HUES48 (cell line): ENCODE results near the gene MAP3K2.

ENCODE experiments used
- H3K27ac ChIP-seq: one replicate; pipeline ENCODE4 v1.7.0; 2013; ENCODE audit warnings: low read depth, low read length, inconsistent platforms
- H3K27me3 ChIP-seq: 2 replicates; pipeline ENCODE4 v1.6.1; 2013; ENCODE audit warnings: mild to moderate bottlenecking, low read length; ENCODE audit not compliant: control insufficient read depth, insufficient read depth
- H3K36me3 ChIP-seq: 2 replicates; pipeline ENCODE4 v1.6.1; 2013; ENCODE audit warnings: low read length; ENCODE audit not compliant: control insufficient read depth, insufficient read depth
- H3K4me1 ChIP-seq: 2 replicates; pipeline ENCODE4 v1.6.1; 2013; ENCODE audit warnings: mild to moderate bottlenecking, low read length; ENCODE audit not compliant: control insufficient read depth, insufficient read depth
- H3K4me3 ChIP-seq: 2 replicates; pipeline ENCODE4 v1.5.1; 2013; ENCODE audit warnings: mild to moderate bottlenecking, low read depth, low read length
- H3K9ac ChIP-seq: 2 replicates; pipeline ENCODE4 v1.6.1; 2013; ENCODE audit warnings: mild to moderate bottlenecking, low read depth, low read length, moderate library complexity
- H3K9me3 ChIP-seq: 2 replicates; pipeline ENCODE4 v1.6.1; 2013; ENCODE audit warnings: low read length; ENCODE audit not compliant: control insufficient read depth, insufficient read depth

The MAP3K2 gene

DNA sequence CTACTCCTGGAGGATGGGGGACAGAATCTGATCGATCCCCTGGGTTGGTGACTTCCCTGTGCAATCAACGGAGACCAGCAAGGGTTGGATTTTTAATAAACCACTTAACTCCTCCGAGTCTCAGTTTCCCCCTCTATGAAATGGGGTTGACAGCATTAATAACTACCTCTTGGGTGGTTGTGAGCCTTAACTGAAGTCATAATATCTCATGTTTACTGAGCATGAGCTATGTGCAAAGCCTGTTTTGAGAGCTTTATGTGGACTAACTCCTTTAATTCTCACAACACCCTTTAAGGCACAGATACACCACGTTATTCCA, 31.3 kb upstream of the MAP3K2 start:
- Histone ChIP-seq H3K4me3 (no peak overlapping the region), H3K27me3 (peaks cover 73% of the 10 kb centered on the region), H3K36me3 (no peaks in the 10 kb centered on the region), H3K9me3 (no peaks in the 10 kb centered on the region), H3K9ac (no peak overlapping the region), H3K27ac (no peak overlapping the region), H3K4me1 (peaks cover 9% of the 10 kb centered on the region)

DNA sequence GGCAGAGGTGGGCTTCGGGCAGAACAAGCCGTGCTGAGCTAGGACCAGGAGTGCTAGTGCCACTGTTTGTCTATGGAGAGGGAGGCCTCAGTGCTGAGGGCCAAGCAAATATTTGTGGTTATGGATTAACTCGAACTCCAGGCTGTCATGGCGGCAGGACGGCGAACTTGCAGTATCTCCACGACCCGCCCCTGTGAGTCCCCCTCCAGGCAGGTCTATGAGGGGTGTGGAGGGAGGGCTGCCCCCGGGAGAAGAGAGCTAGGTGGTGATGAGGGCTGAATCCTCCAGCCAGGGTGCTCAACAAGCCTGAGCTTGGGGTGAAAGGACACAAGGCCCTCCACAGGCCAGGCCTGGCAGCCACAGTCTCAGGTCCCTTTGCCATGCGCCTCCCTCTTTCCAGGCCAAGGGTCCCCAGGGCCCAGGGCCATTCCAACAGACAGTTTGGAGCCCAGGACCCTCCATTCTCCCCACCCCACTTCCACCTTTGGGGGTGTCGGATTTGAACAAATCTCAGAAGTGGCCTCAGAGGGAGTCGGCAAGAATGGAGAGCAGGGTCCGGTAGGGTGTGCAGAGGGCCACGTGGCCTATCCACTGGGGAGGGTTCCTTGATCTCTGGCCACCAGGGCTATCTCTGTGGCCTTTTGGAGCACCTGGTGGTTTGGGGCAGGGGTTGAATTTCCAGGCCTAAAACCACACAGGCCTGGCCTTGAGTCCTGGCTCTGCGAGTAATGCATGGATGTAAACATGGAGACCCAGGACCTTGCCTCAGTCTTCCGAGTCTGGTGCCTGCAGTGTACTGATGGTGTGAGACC, 30.7 kb upstream of the MAP3K2 start, which contains the start of gene PROC:
Gene PROC (plus strand): TSS at position 128 of the 812 bp plus-strand sequence. CDS start 1,516 bp downstream, outside the sequence.
- 0 out of 2 replicates have a peak, but pooled peaks cover 5% of the 10 kb centered on the region for H3K4me1 ChIP-seq
- no peaks in the 10 kb centered on the region for H3K9me3 ChIP-seq
- H3K36me3 ChIP-seq, result no peaks in the 10 kb centered on the region
- H3K4me3 ChIP-seq, result no peak within 1 kb of the TSS
- H3K9ac ChIP-seq, result no peak within 1 kb of the TSS
- H3K27ac ChIP-seq, result no peak within 1 kb of the TSS
- H3K27me3 ChIP-seq, result peaks cover 67% of the 10 kb centered on the region

DNA sequence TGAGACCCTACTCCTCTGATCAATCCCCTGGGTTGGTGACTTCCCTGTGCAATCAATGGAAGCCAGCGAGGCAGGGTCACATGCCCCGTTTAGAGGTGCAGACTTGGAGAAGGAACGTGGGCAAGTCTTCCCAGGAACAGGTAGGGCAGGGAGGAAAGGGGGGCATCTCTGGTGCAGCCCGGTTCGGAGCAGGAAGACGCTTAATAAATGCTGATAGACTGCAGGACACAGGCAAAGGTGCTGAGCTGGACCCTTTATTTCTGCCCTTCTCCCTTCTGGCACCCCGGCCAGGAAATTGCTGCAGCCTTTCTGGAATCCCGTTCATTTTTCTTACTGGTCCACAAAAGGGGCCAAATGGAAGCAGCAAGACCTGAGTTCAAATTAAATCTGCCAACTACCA, 29.6 kb upstream of the MAP3K2 start:
- 0 out of 2 replicates have a peak, but pooled peaks cover 5% of the 10 kb centered on the region for H3K4me1 ChIP-seq
- H3K4me3 ChIP-seq, result no peak overlapping the region
- H3K27ac ChIP-seq, result no peak overlapping the region
- 0 out of 2 replicates have a peak, but pooled peaks cover 2% of the 10 kb centered on the region for H3K9me3 ChIP-seq
- no peak overlapping the region for H3K9ac ChIP-seq
- H3K36me3 ChIP-seq, result no peaks in the 10 kb centered on the region
- H3K27me3 ChIP-seq, result peaks cover 57% of the 10 kb centered on the region

DNA sequence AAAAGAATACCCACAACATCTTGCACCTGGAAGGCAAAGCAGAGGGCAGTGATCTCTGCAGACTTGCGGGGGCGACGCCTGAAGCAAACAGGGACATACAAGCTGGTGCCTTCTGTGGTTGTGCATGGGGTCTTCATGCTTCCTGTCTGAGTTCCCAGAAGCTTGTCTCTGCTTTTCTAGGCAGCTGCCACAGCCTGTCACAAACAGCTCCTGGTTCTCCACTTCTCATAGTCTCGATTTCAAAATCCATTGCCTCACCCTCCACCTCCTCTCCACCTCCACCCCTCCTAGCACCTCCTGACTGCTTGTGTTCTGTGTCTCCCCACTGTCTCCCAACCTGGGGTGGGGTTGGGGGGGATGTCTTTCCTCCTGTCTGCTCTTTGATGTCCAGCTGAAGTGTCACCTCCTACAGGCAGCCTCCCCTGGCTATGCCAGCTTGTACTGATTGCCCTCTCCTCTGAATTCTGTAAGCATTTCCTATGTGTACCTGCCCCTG, 28.8 kb upstream of the MAP3K2 start:
- H3K27ac ChIP-seq, result no peak overlapping the region
- H3K4me3 ChIP-seq, result peak overlapping the region; percentile 54
- no peaks in the 10 kb centered on the region for H3K36me3 ChIP-seq
- no peak overlapping the region for H3K9ac ChIP-seq
- 0 out of 2 replicates have a peak, but pooled peaks cover 2% of the 10 kb centered on the region for H3K9me3 ChIP-seq
- H3K4me1 ChIP-seq, result 0 out of 2 replicates have a peak, but pooled peaks cover 5% of the 10 kb centered on the region
- H3K27me3 ChIP-seq, result peaks cover 48% of the 10 kb centered on the region

DNA sequence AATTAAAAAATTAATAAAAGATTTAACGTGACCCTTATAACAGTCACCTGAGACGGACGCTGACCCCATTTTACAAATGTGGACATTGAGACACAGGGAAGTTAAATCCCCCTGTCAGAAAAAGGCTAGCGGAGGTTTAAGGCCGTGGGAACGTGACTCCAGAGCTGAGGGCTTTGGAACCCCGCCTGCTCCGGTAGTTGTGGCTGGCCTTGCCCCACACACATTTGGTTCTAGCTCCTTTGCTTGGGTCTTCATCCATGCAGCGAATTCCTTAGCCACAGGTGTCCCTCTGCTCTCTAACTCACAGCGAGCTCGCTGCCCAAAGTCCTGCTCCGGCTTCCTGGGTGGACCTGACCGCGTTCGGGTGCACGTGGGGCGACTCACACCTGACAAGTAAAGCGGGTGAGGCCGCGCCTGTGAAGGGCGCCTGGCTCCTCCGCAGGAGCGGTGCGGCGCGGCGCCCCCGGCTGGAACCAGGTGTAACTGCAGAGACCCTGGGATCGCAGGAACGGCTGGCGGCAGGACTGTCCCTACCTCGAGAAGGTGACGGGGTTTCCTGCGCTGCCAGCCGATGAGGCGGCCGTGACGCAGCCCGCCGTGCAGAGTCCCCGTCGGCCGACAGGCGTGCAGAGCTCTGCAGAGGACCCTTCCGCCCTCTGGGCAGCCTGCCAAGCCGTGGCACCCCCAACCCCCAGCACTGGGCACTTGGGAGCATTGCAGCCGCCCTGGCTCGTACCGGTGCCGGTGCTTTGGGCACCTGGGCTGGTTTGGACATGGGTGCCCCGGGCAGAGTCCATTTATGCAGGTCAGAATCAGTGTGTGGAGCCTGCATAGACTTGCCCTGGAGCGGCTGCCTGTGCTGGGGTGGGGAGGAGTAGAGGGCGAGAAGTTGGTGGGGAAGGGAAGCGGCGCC, 28.1 kb upstream of the MAP3K2 start:
- H3K27me3 ChIP-seq, result peaks cover 41% of the 10 kb centered on the region
- 0 out of 2 replicates have a peak, but pooled peaks cover 5% of the 10 kb centered on the region for H3K4me1 ChIP-seq
- no peak overlapping the region for H3K9ac ChIP-seq
- no peak overlapping the region for H3K27ac ChIP-seq
- H3K36me3 ChIP-seq, result no peaks in the 10 kb centered on the region
- 0 out of 2 replicates have a peak, but pooled peaks cover 2% of the 10 kb centered on the region for H3K9me3 ChIP-seq
- H3K4me3 ChIP-seq, result peak overlapping the region; percentile 54

DNA sequence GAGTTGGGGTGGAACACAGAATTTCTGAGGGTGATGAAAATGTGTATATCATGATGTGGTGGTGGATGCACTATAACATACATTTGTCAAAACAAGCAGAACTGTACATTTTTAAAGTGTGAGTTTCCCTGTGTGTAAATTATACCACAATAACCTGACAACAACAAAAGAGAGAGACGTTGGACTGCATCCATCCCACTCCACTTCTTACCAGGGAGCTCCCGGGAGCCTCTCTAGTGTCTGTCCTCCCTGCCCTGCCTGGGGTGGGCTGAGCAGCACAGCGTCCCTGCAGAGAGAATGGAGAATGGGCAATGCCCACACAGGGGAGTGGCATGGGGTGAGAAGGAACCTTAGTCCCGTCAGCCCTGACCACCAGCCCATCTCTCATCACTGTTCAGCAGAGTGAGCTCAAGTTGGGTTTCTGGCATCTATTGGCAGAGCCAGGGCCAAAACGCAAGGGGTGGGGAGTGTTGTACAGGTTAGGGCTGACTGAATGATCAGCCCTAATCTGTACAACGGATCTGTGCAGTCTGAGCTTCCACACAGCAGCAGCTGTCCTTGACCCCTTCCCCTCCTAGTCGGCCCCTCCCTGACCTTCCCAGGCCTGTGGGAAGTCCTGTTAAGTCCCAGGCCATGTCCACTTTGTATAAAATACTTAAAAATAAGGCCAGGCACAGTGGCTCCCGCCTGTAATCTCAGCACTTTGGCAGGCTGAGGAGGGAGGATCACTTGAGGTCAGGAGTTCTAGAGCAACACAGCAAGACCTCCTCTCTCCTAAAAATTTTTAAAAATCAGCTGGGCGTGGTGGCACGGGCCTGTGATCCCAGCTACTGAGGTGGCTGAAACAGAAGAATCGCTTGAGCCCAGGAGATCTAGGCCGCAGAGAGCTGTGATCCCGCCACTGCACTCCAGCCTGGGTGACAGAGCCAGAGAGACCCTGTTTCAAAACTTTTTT, 27.1 kb upstream of the MAP3K2 start:
- Histone ChIP-seq H3K9ac (no peak overlapping the region), H3K4me3 (no peak overlapping the region), H3K27ac (no peak overlapping the region), H3K4me1 (0 out of 2 replicates have a peak, but pooled peaks cover 5% of the 10 kb centered on the region), H3K36me3 (no peaks in the 10 kb centered on the region), H3K27me3 (peaks cover 34% of the 10 kb centered on the region), H3K9me3 (0 out of 2 replicates have a peak, but pooled peaks cover 2% of the 10 kb centered on the region)

DNA sequence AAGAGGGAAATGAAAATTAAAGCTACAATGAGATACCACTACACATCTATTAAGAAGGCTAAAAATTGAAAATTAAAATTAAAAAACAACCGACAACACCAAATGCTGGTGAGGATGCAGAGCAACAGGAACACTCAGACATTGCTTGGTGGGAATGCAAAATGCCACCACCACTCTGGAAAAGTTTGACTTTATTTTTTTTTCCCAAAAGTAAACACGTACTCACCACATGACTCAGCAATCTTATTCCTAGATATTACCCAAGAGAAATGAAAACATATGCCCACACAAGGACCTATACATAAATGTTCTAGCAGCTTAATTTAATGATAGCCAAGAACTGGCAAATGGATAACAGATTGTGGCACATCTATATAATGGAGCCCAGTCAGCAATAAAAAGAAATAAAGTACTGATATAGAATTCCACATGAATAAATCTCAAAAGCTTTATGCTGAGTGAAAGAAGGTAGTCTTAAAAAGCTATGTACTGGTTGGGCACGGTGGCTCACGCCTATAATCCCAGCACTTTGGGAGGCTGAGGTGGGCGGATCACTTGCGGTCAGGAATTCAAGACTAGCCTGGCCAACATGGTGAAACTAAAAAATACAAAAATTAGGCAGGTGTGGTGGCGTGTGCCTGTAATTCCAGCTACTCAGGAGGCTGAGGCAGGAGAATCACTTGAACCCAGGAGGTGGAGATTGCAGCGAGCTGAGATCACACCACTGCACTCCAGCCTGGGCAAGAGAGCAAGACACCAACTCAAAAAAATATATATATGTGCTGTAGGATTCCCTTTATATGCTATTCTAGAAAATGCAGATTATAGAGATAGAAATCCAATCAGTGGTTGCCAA, 26.2 kb upstream of the MAP3K2 start:
- Histone ChIP-seq H3K4me3 (no peak overlapping the region), H3K9me3 (0 out of 2 replicates have a peak, but pooled peaks cover 2% of the 10 kb centered on the region)

DNA sequence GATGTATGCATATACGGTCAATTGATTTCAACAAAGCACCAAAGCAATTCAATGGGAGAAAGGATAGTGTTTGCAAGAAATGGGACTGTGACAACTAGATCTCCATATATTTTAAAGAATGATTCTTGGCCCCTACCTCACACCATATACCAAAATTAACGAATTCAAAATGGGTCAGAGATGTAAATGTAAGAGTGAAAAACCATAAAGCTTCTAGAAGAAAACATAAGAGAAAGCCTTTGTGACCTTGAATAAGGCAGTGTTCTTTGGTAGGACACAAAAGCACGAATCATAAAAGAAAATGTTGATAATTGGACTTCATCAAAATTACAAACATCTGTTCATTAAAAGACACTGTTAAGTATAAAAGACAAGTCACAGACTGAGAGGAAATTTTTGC, 25.4 kb upstream of the MAP3K2 start:
- H3K9me3 ChIP-seq, result 0 out of 2 replicates have a peak, but pooled peaks cover 2% of the 10 kb centered on the region
- H3K4me1 ChIP-seq, result 0 out of 2 replicates have a peak, but pooled peaks cover 5% of the 10 kb centered on the region
- H3K27me3 ChIP-seq, result peaks cover 32% of the 10 kb centered on the region
- no peaks in the 10 kb centered on the region for H3K36me3 ChIP-seq
- no peak overlapping the region for H3K4me3 ChIP-seq
- H3K9ac ChIP-seq, result no peak overlapping the region
- no peak overlapping the region for H3K27ac ChIP-seq

More for the DNA sequence above, 26.2 kb upstream of the MAP3K2 start:
- peaks cover 34% of the 10 kb centered on the region for H3K27me3 ChIP-seq
- H3K36me3 ChIP-seq, result no peaks in the 10 kb centered on the region
- 0 out of 2 replicates have a peak, but pooled peaks cover 5% of the 10 kb centered on the region for H3K4me1 ChIP-seq
- H3K27ac ChIP-seq, result no peak overlapping the region
- no peak overlapping the region for H3K9ac ChIP-seq

DNA sequence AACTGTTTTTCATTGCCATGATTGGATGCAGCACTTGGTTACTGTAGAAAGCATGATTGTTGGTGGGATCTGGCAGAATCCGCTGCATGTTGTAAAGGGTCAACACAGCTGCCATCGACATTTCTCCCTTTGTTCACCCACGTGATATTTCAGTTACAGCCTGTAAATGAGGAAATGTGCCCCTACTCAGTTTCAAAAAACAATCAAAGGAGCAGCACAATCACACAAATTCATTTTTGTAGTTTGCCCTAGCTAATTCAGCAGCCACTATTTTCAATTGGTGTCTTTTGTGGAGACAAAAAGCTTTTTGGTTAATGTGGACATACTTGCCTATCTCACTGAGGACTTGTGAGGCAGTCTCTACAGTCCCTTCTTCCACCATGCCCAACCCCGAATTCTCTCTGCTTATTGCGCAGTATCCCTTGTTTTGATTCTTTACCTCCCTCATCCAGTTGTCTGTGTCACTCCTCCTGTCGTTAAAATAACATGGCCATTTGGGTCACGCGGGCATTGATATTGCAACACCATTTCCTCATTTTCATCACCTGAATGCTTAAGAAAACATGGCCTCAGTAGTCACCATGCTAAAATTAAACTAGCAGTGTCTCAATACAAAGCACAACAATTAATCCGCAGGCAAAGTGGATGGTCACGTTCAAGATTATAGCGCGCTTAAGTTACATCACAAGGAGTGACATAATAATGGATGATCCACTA, 24.0 kb upstream of the MAP3K2 start:
- H3K9me3 ChIP-seq, result 0 out of 2 replicates have a peak, but pooled peaks cover 2% of the 10 kb centered on the region
- H3K9ac ChIP-seq, result no peak overlapping the region
- H3K27me3 ChIP-seq, result peaks cover 23% of the 10 kb centered on the region
- peaks cover 8% of the 10 kb centered on the region; the same call in 1 of the 2 replicates for H3K4me1 ChIP-seq
- no peak overlapping the region for H3K4me3 ChIP-seq
- H3K36me3 ChIP-seq, result no peaks in the 10 kb centered on the region
- H3K27ac ChIP-seq, result no peak overlapping the region
